WTC11 (cell line): Measurements from ENCODE around the gene MPV17L2.

Source experiments
- ESRRA ChIP-seq: sonication (generic); formaldehyde crosslinking; IDR thresholded peaks from 2 replicates; pipeline ENCODE4 v1.8.1; 2022; ENCODE audit warnings: mild to moderate bottlenecking, missing genetic modification reagents, borderline replicate concordance
- HMGA2 ChIP-seq: fragments of 250-450 bp; sonication (Bioruptor Pico); IDR thresholded peaks from 2 replicates; pipeline ENCODE4 v1.4.0; 2021; ENCODE audit warnings: mild to moderate bottlenecking, moderate library complexity
- IRF2 ChIP-seq: sonication (generic); formaldehyde crosslinking; IDR thresholded peaks from 2 replicates; pipeline ENCODE4 v1.8.0; 2022; ENCODE audit warnings: low read depth, missing genetic modification reagents, borderline replicate concordance
- MAX ChIP-seq: sonication (generic); formaldehyde crosslinking; IDR thresholded peaks from 2 replicates; pipeline ENCODE4 v1.8.0; 2022; ENCODE audit warnings: mild to moderate bottlenecking, missing genetic modification reagents
- TCF7 ChIP-seq: sonication (generic); formaldehyde crosslinking; IDR thresholded peaks from 2 replicates; pipeline ENCODE4 v1.8.0; 2022; ENCODE audit warnings: mild to moderate bottlenecking, low read depth, missing genetic modification reagents, moderate library complexity
- ZBTB21 ChIP-seq: sonication (generic); formaldehyde crosslinking; IDR thresholded peaks from 2 replicates; pipeline ENCODE4 v1.8.1; 2023; ENCODE audit warnings: mild to moderate bottlenecking, missing genetic modification reagents, borderline replicate concordance
- ZNF121 ChIP-seq: sonication (generic); formaldehyde crosslinking; IDR thresholded peaks from 2 replicates; pipeline ENCODE4 v1.8.0; 2023; ENCODE audit warnings: missing genetic modification reagents
- ZNF423 ChIP-seq: fragments of 250-450 bp; sonication (Bioruptor Pico); IDR thresholded peaks from 2 replicates; pipeline ENCODE4 v2.1.2; 2022; ENCODE audit warnings: mild to moderate bottlenecking, moderate library complexity
- TF ChIP-seq, protein P1 (sequence below): fragments of 200-600 bp; IDR thresholded peaks from 2 replicates; pipeline ENCODE4 v1.8.0; 2022; ENCODE audit warnings: antibody characterized with exemption
- TF ChIP-seq, protein P2 (sequence below): sonication (generic); formaldehyde crosslinking; IDR thresholded peaks from 2 replicates; pipeline ENCODE4 v1.8.1; 2023; ENCODE audit warnings: mild to moderate bottlenecking, missing genetic modification reagents, moderate library complexity
- TF ChIP-seq, protein P3 (sequence below): sonication (generic); formaldehyde crosslinking; IDR thresholded peaks from 2 replicates; pipeline ENCODE4 v1.8.1; 2023; ENCODE audit warnings: mild to moderate bottlenecking, missing genetic modification reagents, moderate library complexity
- TF ChIP-seq, protein P4 (sequence below): sonication (generic); formaldehyde crosslinking; IDR thresholded peaks from 2 replicates; pipeline ENCODE4 v1.8.0; 2022; ENCODE audit warnings: mild to moderate bottlenecking, missing genetic modification reagents
- TF ChIP-seq, protein P5 (sequence below): sonication (generic); formaldehyde crosslinking; conservative IDR thresholded peaks from 2 replicates; pipeline ENCODE4 v1.8.1; 2023; ENCODE audit warnings: mild to moderate bottlenecking, low read depth, missing genetic modification reagents, moderate library complexity
- TF ChIP-seq, protein P6 (sequence below): sonication (generic); formaldehyde crosslinking; conservative IDR thresholded peaks from 2 replicates; pipeline ENCODE4 v1.8.1; 2022; ENCODE audit warnings: mild to moderate bottlenecking, missing genetic modification reagents

GRCh38 chr19:18149596-18149975 lies 43.4 kb upstream of the MPV17L2 start:
- TF ChIP-seq, protein P1, sequence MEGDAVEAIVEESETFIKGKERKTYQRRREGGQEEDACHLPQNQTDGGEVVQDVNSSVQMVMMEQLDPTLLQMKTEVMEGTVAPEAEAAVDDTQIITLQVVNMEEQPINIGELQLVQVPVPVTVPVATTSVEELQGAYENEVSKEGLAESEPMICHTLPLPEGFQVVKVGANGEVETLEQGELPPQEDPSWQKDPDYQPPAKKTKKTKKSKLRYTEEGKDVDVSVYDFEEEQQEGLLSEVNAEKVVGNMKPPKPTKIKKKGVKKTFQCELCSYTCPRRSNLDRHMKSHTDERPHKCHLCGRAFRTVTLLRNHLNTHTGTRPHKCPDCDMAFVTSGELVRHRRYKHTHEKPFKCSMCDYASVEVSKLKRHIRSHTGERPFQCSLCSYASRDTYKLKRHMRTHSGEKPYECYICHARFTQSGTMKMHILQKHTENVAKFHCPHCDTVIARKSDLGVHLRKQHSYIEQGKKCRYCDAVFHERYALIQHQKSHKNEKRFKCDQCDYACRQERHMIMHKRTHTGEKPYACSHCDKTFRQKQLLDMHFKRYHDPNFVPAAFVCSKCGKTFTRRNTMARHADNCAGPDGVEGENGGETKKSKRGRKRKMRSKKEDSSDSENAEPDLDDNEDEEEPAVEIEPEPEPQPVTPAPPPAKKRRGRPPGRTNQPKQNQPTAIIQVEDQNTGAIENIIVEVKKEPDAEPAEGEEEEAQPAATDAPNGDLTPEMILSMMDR: no peak
- TF ChIP-seq ZNF423 (no peak), IRF2 (CRISPR knock-in tag) (no peak), MAX (CRISPR knock-in tag) (no peak), ZNF121 (CRISPR knock-in tag) (no peak), ESRRA (CRISPR knock-in tag) (no peak), ZBTB21 (no peak), TCF7 (CRISPR knock-in tag) (no peak), HMGA2 (CRISPR knock-in tag) (no peak)
- TF ChIP-seq, protein P2, sequence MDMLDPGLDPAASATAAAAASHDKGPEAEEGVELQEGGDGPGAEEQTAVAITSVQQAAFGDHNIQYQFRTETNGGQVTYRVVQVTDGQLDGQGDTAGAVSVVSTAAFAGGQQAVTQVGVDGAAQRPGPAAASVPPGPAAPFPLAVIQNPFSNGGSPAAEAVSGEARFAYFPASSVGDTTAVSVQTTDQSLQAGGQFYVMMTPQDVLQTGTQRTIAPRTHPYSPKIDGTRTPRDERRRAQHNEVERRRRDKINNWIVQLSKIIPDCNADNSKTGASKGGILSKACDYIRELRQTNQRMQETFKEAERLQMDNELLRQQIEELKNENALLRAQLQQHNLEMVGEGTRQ (CRISPR knock-in tag): no peak
- TF ChIP-seq, protein P3, sequence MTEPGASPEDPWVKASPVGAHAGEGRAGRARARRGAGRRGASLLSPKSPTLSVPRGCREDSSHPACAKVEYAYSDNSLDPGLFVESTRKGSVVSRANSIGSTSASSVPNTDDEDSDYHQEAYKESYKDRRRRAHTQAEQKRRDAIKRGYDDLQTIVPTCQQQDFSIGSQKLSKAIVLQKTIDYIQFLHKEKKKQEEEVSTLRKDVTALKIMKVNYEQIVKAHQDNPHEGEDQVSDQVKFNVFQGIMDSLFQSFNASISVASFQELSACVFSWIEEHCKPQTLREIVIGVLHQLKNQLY (CRISPR knock-in tag): no peak
- TF ChIP-seq, protein P4, sequence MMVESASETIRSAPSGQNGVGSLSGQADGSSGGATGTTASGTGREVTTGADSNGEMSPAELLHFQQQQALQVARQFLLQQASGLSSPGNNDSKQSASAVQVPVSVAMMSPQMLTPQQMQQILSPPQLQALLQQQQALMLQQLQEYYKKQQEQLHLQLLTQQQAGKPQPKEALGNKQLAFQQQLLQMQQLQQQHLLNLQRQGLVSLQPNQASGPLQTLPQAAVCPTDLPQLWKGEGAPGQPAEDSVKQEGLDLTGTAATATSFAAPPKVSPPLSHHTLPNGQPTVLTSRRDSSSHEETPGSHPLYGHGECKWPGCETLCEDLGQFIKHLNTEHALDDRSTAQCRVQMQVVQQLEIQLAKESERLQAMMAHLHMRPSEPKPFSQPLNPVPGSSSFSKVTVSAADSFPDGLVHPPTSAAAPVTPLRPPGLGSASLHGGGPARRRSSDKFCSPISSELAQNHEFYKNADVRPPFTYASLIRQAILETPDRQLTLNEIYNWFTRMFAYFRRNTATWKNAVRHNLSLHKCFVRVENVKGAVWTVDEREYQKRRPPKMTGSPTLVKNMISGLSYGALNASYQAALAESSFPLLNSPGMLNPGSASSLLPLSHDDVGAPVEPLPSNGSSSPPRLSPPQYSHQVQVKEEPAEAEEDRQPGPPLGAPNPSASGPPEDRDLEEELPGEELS (CRISPR knock-in tag): no peak
- TF ChIP-seq, protein P5, sequence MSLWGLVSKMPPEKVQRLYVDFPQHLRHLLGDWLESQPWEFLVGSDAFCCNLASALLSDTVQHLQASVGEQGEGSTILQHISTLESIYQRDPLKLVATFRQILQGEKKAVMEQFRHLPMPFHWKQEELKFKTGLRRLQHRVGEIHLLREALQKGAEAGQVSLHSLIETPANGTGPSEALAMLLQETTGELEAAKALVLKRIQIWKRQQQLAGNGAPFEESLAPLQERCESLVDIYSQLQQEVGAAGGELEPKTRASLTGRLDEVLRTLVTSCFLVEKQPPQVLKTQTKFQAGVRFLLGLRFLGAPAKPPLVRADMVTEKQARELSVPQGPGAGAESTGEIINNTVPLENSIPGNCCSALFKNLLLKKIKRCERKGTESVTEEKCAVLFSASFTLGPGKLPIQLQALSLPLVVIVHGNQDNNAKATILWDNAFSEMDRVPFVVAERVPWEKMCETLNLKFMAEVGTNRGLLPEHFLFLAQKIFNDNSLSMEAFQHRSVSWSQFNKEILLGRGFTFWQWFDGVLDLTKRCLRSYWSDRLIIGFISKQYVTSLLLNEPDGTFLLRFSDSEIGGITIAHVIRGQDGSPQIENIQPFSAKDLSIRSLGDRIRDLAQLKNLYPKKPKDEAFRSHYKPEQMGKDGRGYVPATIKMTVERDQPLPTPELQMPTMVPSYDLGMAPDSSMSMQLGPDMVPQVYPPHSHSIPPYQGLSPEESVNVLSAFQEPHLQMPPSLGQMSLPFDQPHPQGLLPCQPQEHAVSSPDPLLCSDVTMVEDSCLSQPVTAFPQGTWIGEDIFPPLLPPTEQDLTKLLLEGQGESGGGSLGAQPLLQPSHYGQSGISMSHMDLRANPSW (CRISPR knock-in tag): no peak
- TF ChIP-seq, protein P6, sequence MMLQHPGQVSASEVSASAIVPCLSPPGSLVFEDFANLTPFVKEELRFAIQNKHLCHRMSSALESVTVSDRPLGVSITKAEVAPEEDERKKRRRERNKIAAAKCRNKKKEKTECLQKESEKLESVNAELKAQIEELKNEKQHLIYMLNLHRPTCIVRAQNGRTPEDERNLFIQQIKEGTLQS (CRISPR knock-in tag): no peak
